NOMO-1 treated with DMSO at 0.1 percent for 48 hours (cell line): ENCODE measurements around the gene ZNF385A.

Experiments
- DNase-seq: peaks from one replicate; lab custom pipeline; 2025; ENCODE audit not compliant: unreplicated experiment; lab: John Stamatoyannopoulos, UW

The ZNF385A gene

GRCh38 chr12:54384591-54385041 lies at the start of gene ZNF385A:
Gene ZNF385A (minus strand): TSS chr12:54384733. CDS start chr12:54384514, 219 bp downstream.
- peak; percentile 93 for DNase-seq

- no peak for DNase-seq
Observed at GRCh38 chr12:54432815-54433164, 48.3 kb upstream of the ZNF385A start.

- peak; percentile 25 for DNase-seq
Observed at GRCh38 chr12:54431911-54432814, 47.6 kb upstream of the ZNF385A start.

- no peak for DNase-seq
Observed at GRCh38 chr12:54430471-54431069, 46.0 kb upstream of the ZNF385A start.

GRCh38 chr12:54429014-54429471 lies 44.5 kb upstream of the ZNF385A start:
- DNase-seq = no peak

GRCh38 chr12:54428050-54429013 lies 43.8 kb upstream of the ZNF385A start:
- DNase-seq = no peak

GRCh38 chr12:54427106-54427505 lies 42.6 kb upstream of the ZNF385A start:
- DNase-seq = no peak

GRCh38 chr12:54426690-54427089 lies 42.2 kb upstream of the ZNF385A start:
- DNase-seq = no peak

- DNase-seq = no peak
Observed at GRCh38 chr12:54425702-54426101, 41.2 kb upstream of the ZNF385A start.

- no peak for DNase-seq
Observed at GRCh38 chr12:54424224-54424623, 39.7 kb upstream of the ZNF385A start.

GRCh38 chr12:54423816-54424150 lies 39.2 kb upstream of the ZNF385A start:
- no peak for DNase-seq

GRCh38 chr12:54421879-54422250 lies 37.3 kb upstream of the ZNF385A start:
- DNase-seq = no peak

GRCh38 chr12:54421175-54421878 lies 36.8 kb upstream of the ZNF385A start:
- no peak for DNase-seq

- DNase-seq = no peak
Observed at GRCh38 chr12:54420766-54421144, 36.2 kb upstream of the ZNF385A start.

GRCh38 chr12:54419088-54419887 lies 34.8 kb upstream of the ZNF385A start, which contains the start of gene ITGA5:
Gene ITGA5 (minus strand): TSS chr12:54419266. CDS start chr12:54419198, 68 bp downstream.
- peak; percentile 24 for DNase-seq

GRCh38 chr12:54418441-54419087 lies 34.0 kb upstream of the ZNF385A start:
- DNase-seq = no peak

- no peak for DNase-seq
Observed at GRCh38 chr12:54417712-54418440, 33.3 kb upstream of the ZNF385A start.
